Breast epithelium (tissue), 3 donors: Measurements from ENCODE around the gene SOD2.
A peak's percentile ranks its signal among the peaks of the same experiment; 100 is the strongest.

Experiments
- CTCF ChIP-seq, 3 donors: fragments of 450-650 bp; IDR thresholded peaks; one replicate each; pipeline ENCODE4 v1.5.1; 2016 to 2017; ENCODE audit warnings: antibody characterized with exemption in 3 of 3, mild to moderate bottlenecking in 3 of 3, moderate library complexity in 3 of 3
- POLR2A ChIP-seq: fragments of 450-650 bp; IDR thresholded peaks from one replicate; pipeline ENCODE4 v1.6.1; 2016; ENCODE audit warnings: antibody characterized with exemption, mild to moderate bottlenecking, moderate library complexity

GRCh38 chr6:159701413-159701999 lies 8.5 kb upstream of the SOD2 start:
- no peak for TF ChIP-seq POLR2A
- TF ChIP-seq CTCF (IDR thresholded peaks at IDR 0.05), result peak in 1 of 3 donors; percentile 8
